Endothelial cell of umbilical vein (primary cell): ENCODE results near the gene ITGA1. TPM values are rescaled to one million over a fixed set of nuclear protein-coding genes. Genes with fewer than 3 reads are reported as not detected.

Experiments used
- BruUV-seq: library from RNA; stranded (reverse); fragments of 400-500 nt; replicated peaks from 2 replicates; lab custom pipeline; 2021; lab: Mats Ljungman, UMichigan
- CTCF ChIA-PET: fragments of 300-600, 350-600 bp; sonication (Branson Sonifier 250); formaldehyde crosslinking; loops from one replicate; lab custom pipeline; 2021; ENCODE audit warnings: antibody characterized with exemption, inconsistent platforms; lab: Charles Lee
- POLR2A ChIA-PET: fragments of 300-600, 350-600 bp; sonication (Branson Sonifier 250); formaldehyde crosslinking; loops from one replicate; lab custom pipeline; 2021; ENCODE audit warnings: antibody characterized with exemption, inconsistent platforms; lab: Charles Lee
- DNase-seq: peaks from one replicate; pipeline ENCODE4 v3.0.0-alpha.2; 2011; ENCODE audit warnings: low read depth, low spot score
- FAIRE-seq: peaks from 2 replicates; lab custom pipeline; 2011; peaks lifted over from hg19 to GRCh38; lab: Jason Lieb, UNC
- H2AFZ ChIP-seq: 2 replicates; pipeline ENCODE4 v1.6.0; 2012; ENCODE audit warnings: low read depth, low read length, control low read depth, inconsistent platforms
- H3K27ac ChIP-seq: 2 replicates; pipeline ENCODE4 v1.5.1; 2011; ENCODE audit warnings: low read depth, mild to moderate bottlenecking, control low read depth, low read length, moderate library complexity; ENCODE audit not compliant: insufficient read depth
- H3K27me3 ChIP-seq, 2 experiments: 2 replicates each; pipeline versions ENCODE4 v1.6.0 to v1.6.1; 2011; ENCODE audit warnings: low read length in 2 of 2, mixed read lengths in 1 of 2; ENCODE audit not compliant: control insufficient read depth in 2 of 2, insufficient read depth in 2 of 2
- H3K36me3 ChIP-seq, 2 experiments: 2 replicates in 1 of 2; 3 replicates in 1 of 2; pipeline ENCODE4 v1.5.1; 2011; ENCODE audit warnings: low read length in 2 of 2, mild to moderate bottlenecking in 1 of 2, moderate library complexity in 1 of 2; ENCODE audit not compliant: control insufficient read depth in 2 of 2, insufficient read depth in 2 of 2; ENCODE audit errors: extremely low read depth in 1 of 2
- H3K4me1 ChIP-seq: 3 replicates; pipeline ENCODE4 v1.5.1; 2011; ENCODE audit warnings: mild to moderate bottlenecking, low read length; ENCODE audit not compliant: control insufficient read depth, insufficient read depth; ENCODE audit errors: extremely low read depth
- H3K4me2 ChIP-seq: 2 replicates; pipeline ENCODE4 v1.6.1; 2011; ENCODE audit warnings: low read length, control low read depth, mixed read lengths; ENCODE audit not compliant: insufficient read depth
- H3K4me3 ChIP-seq, 3 experiments: fragments of 200-600 bp in 1 of 3; sonication (generic), shearing (Covaris generic) in 1 of 3; replicated peaks in 1 of 3; 2 replicates each; pipeline ENCODE4 v1.5.1; 2011 to 2016; ENCODE audit warnings: control low read depth in 3 of 3, low read length in 3 of 3, mild to moderate bottlenecking in 2 of 3, inconsistent platforms in 1 of 3, low read depth in 1 of 3, moderate library complexity in 1 of 3; ENCODE audit not compliant: insufficient read depth in 1 of 3
- H3K79me2 ChIP-seq: 2 replicates; pipeline ENCODE4 v1.6.0; 2012; ENCODE audit warnings: low read length, inconsistent platforms; ENCODE audit not compliant: control insufficient read depth, insufficient read depth
- H3K9ac ChIP-seq: replicated peaks from 2 replicates; pipeline ENCODE3; 2011; ENCODE audit warnings: low read length, control low read depth; ENCODE audit not compliant: insufficient read depth; ENCODE audit errors: extremely low read depth
- H3K9me1 ChIP-seq: replicated peaks from 3 replicates; pipeline ENCODE4 v1.6.0; 2011; ENCODE audit warnings: mild to moderate bottlenecking, low read length; ENCODE audit not compliant: control insufficient read depth, insufficient read depth; ENCODE audit errors: extremely low read depth
- H3K9me3 ChIP-seq: replicated peaks from 2 replicates; pipeline ENCODE4 v1.5.1; 2012; ENCODE audit warnings: low read length, inconsistent platforms; ENCODE audit not compliant: control insufficient read depth, insufficient read depth
- H4K20me1 ChIP-seq: replicated peaks from 2 replicates; pipeline ENCODE3; 2011; ENCODE audit warnings: mild to moderate bottlenecking, low read length; ENCODE audit not compliant: control insufficient read depth, insufficient read depth; ENCODE audit errors: extremely low read depth
- CTCF ChIP-seq, 2 donors: IDR thresholded peaks; 1 replicate in 1 of 2; 2 replicates in 1 of 2; pipeline ENCODE4 v1.5.1; 2011; ENCODE audit warnings: low read length in 2 of 2, mild to moderate bottlenecking in 2 of 2, moderate library complexity in 2 of 2, control low read depth in 1 of 2, inconsistent platforms in 1 of 2, low read depth in 1 of 2; ENCODE audit not compliant: insufficient read depth in 1 of 2; ENCODE audit errors: extremely low read depth in 1 of 2
- FOS ChIP-seq: IDR thresholded peaks from 2 replicates; pipeline ENCODE4 v1.6.1; 2011; ENCODE audit warnings: mild to moderate bottlenecking, low read length, moderate library complexity, borderline replicate concordance; ENCODE audit not compliant: insufficient read depth
- JUN ChIP-seq: IDR thresholded peaks from 2 replicates; pipeline ENCODE4 v1.6.1; 2011; ENCODE audit warnings: borderline replicate concordance, low read depth; ENCODE audit not compliant: insufficient read length, insufficient read depth
- MAX ChIP-seq: IDR thresholded peaks from 2 replicates; pipeline ENCODE4 v1.6.1; 2011; ENCODE audit not compliant: insufficient read depth, insufficient read length
- MYC ChIP-seq: IDR thresholded peaks from one replicate; pipeline ENCODE4 v1.6.1; 2011; ENCODE audit warnings: mild to moderate bottlenecking, low read depth, low read length
- POLR2A ChIP-seq: IDR thresholded peaks from 2 replicates; pipeline ENCODE4 v1.6.1; 2012; ENCODE audit warnings: low read depth, mild to moderate bottlenecking, control low read depth, low read length
- dilution Hi-C: fragments of 300-500 bp; cut with MboI; formaldehyde crosslinking; loops from one replicate; pipeline ENCODE4 v1.15.0; 2019; ENCODE audit warnings: low sequenced_read_pairs; ENCODE audit not compliant: extremely low pct_ligation_motif_present
- intact Hi-C: fragments of 100-400 bp; cut with micrococcal nuclease; formaldehyde crosslinking; loops from one replicate; pipeline ENCODE4 v1.10.0; 2022
- polyA plus RNA-seq, 4 experiments: library from polyadenylated mRNA; depleted of rRNA in 3 of 4; stranded (reverse) in 3 of 4; unstranded in 1 of 4; fragments of >200 nt; gene quantifications; 2 replicates each; pipeline versions ENCODE4 v1.2.1 to v1.2.3, GENCODE V29; 2011 to 2012; ENCODE audit warnings: missing spikeins in 1 of 4
- total RNA-seq: library from RNA; stranded (reverse); gene quantifications from 2 replicates; pipeline ENCODE4 v1.2.3, GENCODE V29; 2021

The ITGA1 gene
- total and polyA plus RNA-seq, 2 donors (not counting 3 experiments of a cell fraction or from before 2014, with no cell fraction given): 0.65 to 1.9 TPM

GRCh38 chr5:52786949-52787599 is 642 bp upstream of the ITGA1 start:
- dilution Hi-C loops: no loop called here
- Histone ChIP-seq H3K4me3 (peak overlapping the region in 2 of 3 experiments; percentile 35 to 80), H3K9ac (no peak overlapping the region), H3K4me2 (peak overlapping the region; percentile 88), H3K36me3 (no peaks in the 10 kb centered on the region), H3K27me3 (no peaks in the 10 kb centered on the region), H2AFZ (peak overlapping the region; percentile 91), H4K20me1 (no peaks in the 10 kb centered on the region), H3K9me1 (no peaks in the 10 kb centered on the region), H3K27ac (no peak overlapping the region), H3K4me1 (peaks cover 11% of the 10 kb centered on the region), H3K9me3 (no peaks in the 10 kb centered on the region), H3K79me2 (no peaks in the 10 kb centered on the region)
- DNase-seq: peak; percentile 24
- ChIA-PET CTCF (interaction anchor here (0.7 to 1.9 kb wide), 7 partner anchors 12 to 188 kb away, joined by 3 to 20 read pairs (median 8); no protein-coding TSS in a partner anchor), POLR2A (no interaction called here)
- no TSS peak for BruUV-seq
- intact Hi-C loops: loop anchor here (5.0 kb wide), 1 partner anchor 60 kb away; no protein-coding TSS in a partner anchor
- TF ChIP-seq FOS (no peak), MAX (no peak), POLR2A (no peak), JUN (no peak), CTCF (IDR thresholded peaks at IDR 0.05; ENCODE audit: extremely low read depth in 1 of 2, insufficient read depth in 1 of 2, low read depth in 1 of 2, low read length in 2 of 2) (no peak), MYC (no peak)
- FAIRE-seq: no peak
